Activated T-cell treated with anti-CD3 and anti-CD28 coated beads, Interleukin-2, amount 50 U/mL, for 72 hours (primary cell): ENCODE results near the gene LRMDA. TPM values are rescaled to one million over a fixed set of nuclear protein-coding genes. Genes with fewer than 3 reads are reported as not detected.

Experiments
- ATAC-seq, 2 donors: fragments of 150-1000 bp; cut with Tn5 transposase; replicated peaks in 1 of 2; 2 replicates each; pipeline ENCODE4 v1.10.0; 2021; ENCODE audit warnings: moderate library complexity in 2 of 2, mild to moderate bottlenecking in 1 of 2
- DNase-seq, 2 donors: peaks; one replicate each; pipeline ENCODE4 v3.0.0; 2021 to 2022; ENCODE audit warnings: mixed read lengths in 1 of 2
- H3K27ac Mint-ChIP-seq: one replicate; pipeline ENCODE4 v1.8.0; 2022; ENCODE audit warnings: mild to moderate bottlenecking, moderate library complexity, mixed read lengths
- H3K27me3 Mint-ChIP-seq: one replicate; pipeline ENCODE4 v1.8.0; 2022; ENCODE audit warnings: low read depth, mixed read lengths
- H3K36me3 Mint-ChIP-seq, 2 donors: one replicate each; pipeline ENCODE4 v1.8.0; 2022; ENCODE audit warnings: mixed read lengths in 2 of 2, mild to moderate bottlenecking in 1 of 2; ENCODE audit not compliant: insufficient read depth in 2 of 2
- H3K4me1 Mint-ChIP-seq: one replicate; pipeline ENCODE4 v1.8.0; 2022; ENCODE audit warnings: low read depth, mixed read lengths
- H3K4me3 Mint-ChIP-seq, 2 donors: one replicate each; pipeline ENCODE4 v1.8.0; 2022; ENCODE audit warnings: mild to moderate bottlenecking in 2 of 2, mixed read lengths in 2 of 2, moderate library complexity in 2 of 2
- H3K9me3 Mint-ChIP-seq, 2 donors: one replicate each; pipeline ENCODE4 v1.8.0; 2022; ENCODE audit warnings: mixed read lengths in 2 of 2
- total RNA-seq, 2 donors: library from RNA; stranded (reverse); gene quantifications; one replicate each; pipeline ENCODE4 v1.2.3, GENCODE V29; 2022

Gene LRMDA
- total RNA-seq, 2 donors from 2014 or later: not detected

DNA sequence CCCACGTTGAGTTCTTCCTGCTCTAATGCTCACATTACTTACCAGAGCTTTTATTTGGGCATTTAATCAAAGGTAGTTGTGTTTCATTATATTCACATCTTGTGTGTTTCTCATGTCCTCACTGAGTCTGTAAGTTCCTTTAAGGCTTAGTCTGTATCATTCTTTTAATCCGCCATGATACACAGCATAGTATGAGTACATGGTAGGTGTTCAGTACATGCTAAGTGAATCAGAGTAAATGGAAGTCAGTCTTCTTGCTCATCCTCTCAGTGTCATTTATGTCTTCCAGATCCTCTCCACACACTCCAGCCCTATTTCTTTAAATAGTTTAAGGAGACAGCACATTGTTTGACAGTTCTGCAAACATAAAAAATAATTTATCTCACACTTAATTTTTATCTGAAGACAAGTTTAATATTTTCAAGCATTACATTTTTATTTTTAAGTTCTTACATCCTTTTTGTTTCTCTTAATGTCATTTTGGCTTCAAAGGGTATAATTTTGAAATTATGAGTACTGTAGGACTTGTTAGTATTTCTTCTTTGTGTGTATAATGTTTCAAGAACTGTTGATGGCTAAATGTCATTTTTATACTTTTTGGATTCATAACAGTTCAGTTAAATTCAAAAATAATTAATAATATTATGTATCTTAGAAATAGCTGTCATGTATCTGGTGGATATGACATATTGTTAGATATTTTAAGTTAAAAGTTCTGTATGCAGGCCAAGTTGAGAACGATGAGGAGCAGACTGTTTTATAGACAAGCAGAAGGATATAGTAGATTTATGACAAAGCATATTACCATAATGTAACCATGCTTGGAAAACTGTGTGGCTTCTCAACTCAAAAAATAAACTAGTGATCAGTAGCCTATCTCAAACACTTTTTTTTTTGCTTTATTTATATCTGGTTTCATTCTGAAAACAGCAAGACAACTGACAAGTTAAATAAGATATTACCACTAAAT lies 342.7 kb downstream of the LRMDA start:
- DNase-seq: no peak
- peaks cover 25% of the 10 kb centered on the region for H3K4me1 Mint-ChIP-seq
- ATAC-seq: peak in 1 of 2 donors; percentile 21
- peak overlapping the region in 1 of 2 donors; percentile 5 for H3K4me3 Mint-ChIP-seq
- no peak overlapping the region for H3K27ac Mint-ChIP-seq
- H3K9me3 Mint-ChIP-seq: no peaks in the 10 kb centered on the region
- H3K27me3 Mint-ChIP-seq: peaks cover 5% of the 10 kb centered on the region
- H3K36me3 Mint-ChIP-seq: no peaks in the 10 kb centered on the region

DNA sequence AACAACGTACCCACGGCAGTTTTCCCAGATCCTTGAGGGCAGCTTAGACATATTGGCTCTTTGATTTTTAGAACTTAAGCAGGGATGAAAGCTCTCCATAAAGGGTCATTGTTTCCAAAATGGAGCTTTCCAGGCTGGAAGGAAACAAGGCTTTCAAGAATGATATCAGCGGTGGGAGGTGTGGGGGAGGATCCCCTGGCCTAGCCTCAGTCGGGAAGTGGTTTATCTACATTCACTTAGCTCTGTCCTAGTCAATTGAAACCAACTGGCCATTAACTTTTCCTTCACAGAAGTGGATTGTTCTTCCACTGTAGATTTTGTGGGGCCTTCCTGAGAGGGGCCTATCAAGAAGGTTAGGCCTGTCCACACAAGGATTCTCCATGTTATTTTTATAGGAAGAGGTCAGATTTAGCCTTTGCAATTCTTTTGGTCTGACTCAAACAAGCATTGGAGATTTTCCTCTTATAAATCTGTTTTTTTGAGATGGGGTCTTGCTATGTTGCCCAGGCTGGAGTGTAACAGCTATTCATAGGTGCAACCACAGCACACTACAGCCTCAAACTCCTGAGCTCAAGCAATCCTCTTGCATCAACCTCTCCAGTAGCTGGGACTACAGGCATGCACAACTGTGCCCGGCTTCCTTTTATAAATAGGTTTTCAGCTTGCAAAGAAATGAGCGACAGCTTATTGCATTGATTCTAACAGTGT lies 343.5 kb downstream of the LRMDA start:
- Mint-ChIP-seq H3K4me1 (peaks cover 25% of the 10 kb centered on the region), H3K27me3 (peaks cover 10% of the 10 kb centered on the region), H3K36me3 (no peaks in the 10 kb centered on the region), H3K9me3 (no peaks in the 10 kb centered on the region), H3K4me3 (no peak overlapping the region), H3K27ac (no peak overlapping the region)
- ATAC-seq (no peak), DNase-seq (no peak)

DNA sequence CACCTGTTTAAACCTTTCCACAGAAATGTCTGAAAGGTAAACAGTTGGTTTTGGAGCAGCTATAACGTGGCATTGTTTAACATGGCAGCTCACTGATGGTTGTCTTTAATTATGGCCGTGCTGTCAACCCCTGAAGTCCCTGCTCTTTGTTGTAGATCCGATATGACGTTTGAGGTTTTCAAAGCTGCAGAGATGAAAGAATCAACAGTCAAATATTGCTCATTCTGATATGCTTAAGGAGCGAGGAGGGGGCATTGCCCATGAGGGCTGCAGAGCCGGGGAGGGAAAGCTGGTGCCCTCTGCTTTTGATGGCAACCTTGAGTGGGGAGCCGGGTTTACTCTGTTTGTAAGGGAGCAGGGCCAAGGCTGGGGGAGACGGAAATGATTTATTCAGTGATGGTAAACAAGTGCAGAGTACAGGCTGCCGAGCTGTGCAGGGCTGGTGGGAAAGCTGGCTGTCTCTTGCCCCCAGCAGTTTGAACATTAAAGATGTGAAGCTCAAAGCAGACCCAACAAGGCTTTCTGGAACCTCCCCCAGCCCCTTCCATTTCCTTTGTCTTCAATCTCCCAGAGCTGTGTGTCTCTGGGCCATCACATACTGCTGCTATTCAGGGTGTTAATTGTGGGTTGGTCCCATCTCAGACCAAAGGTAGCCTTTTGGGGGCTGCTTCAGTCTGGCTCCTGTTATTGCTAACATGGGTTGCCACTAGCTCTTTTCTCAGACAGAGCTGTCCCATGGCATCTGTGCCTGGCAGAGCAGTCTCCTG lies 345.5 kb downstream of the LRMDA start:
- Mint-ChIP-seq H3K4me3 (no peak overlapping the region), H3K36me3 (no peaks in the 10 kb centered on the region), H3K27ac (no peak overlapping the region), H3K9me3 (no peaks in the 10 kb centered on the region), H3K27me3 (peaks cover 20% of the 10 kb centered on the region), H3K4me1 (peaks cover 16% of the 10 kb centered on the region)
- ATAC-seq (no peak), DNase-seq (no peak)

DNA sequence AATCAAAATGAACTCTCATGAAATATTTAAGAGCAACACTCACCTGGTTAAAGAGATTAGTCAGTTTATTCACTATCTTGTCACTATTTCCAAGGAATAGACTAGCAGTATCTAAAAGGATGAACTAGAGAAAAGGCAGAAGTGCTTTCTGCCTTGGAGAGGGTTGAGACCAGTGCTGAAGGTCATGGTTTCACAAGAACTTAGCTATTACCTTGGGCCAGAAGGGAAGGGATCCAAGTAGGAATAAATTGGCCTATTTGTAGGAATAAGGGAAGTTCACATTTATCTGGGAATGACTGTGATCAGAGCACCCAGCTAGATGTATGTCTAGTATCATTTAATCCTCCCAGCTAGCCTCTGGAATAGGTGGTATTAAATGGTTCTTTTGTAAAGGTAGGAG lies 347.2 kb downstream of the LRMDA start:
- DNase-seq (no peak), ATAC-seq (no peak)
- peaks cover 3% of the 10 kb centered on the region for H3K4me1 Mint-ChIP-seq
- peaks cover 31% of the 10 kb centered on the region for H3K27me3 Mint-ChIP-seq
- H3K27ac Mint-ChIP-seq: no peak overlapping the region
- H3K9me3 Mint-ChIP-seq: no peaks in the 10 kb centered on the region
- no peaks in the 10 kb centered on the region for H3K36me3 Mint-ChIP-seq
- no peak overlapping the region for H3K4me3 Mint-ChIP-seq

DNA sequence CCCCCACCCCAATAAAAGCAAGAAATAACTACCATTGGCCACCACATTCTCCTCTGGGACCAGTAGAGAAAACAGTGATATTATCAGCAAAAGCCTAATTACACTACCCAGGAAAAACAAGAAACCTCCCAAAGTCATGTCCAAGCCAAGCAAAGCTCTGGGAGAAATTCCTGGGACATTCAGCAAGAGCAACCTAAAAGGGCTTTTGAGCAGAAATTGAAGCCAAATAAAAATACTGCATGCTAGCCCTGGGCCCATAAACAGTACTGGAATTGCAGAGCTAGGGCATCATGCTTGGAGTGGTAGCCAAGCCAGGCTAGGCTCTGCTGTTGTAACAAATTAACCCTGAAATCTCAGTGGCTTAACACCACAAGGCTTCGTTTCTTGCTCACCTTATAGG lies 347.9 kb downstream of the LRMDA start:
- no peak overlapping the region for H3K27ac Mint-ChIP-seq
- H3K4me1 Mint-ChIP-seq: no peaks in the 10 kb centered on the region
- H3K36me3 Mint-ChIP-seq: no peaks in the 10 kb centered on the region
- H3K9me3 Mint-ChIP-seq: no peaks in the 10 kb centered on the region
- DNase-seq (no peak), ATAC-seq (no peak)
- peaks cover 31% of the 10 kb centered on the region for H3K27me3 Mint-ChIP-seq
- no peak overlapping the region for H3K4me3 Mint-ChIP-seq

DNA sequence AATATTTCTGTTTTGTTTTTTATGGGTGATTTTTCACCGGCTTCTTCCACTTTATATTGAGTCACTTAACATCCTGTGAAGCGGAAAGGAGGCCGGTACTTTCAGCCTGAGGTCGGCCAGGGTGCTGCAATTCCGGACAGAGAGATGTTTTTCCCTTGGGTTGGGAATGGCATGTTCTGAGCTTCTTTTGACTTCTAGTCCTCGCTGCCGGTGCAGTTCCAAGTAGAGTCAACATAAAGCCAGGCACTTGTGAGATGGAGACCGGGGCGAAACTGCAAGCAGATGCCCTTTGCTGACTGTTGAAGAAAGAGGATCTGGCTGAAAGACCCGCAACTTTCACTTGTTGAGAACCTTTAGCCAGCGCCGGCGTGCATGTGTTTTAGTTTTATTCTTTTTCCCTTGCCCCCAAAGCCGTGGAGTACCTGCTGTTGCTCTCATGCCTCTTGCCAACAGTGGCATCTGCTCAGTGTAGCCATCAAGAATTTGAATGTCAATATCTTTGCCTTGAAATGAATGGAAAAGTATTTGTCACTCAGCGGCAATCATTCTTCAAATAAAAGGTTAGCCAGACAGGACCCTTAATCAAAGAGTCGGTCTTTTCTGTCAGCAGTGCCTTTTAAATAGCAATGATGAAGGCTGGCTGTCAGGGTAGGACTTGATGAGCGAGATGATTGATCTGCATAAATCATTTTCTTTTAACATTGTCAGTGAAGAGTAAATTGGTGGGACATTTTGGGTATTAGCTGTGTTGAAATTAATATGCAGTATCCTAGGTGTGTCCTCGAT lies 351.2 kb downstream of the LRMDA start:
- DNase-seq (no peak), ATAC-seq (no peak)
- Mint-ChIP-seq H3K27me3 (peaks cover 31% of the 10 kb centered on the region), H3K9me3 (no peaks in the 10 kb centered on the region), H3K4me1 (no peaks in the 10 kb centered on the region), H3K27ac (no peak overlapping the region), H3K4me3 (no peak overlapping the region), H3K36me3 (no peaks in the 10 kb centered on the region)

DNA sequence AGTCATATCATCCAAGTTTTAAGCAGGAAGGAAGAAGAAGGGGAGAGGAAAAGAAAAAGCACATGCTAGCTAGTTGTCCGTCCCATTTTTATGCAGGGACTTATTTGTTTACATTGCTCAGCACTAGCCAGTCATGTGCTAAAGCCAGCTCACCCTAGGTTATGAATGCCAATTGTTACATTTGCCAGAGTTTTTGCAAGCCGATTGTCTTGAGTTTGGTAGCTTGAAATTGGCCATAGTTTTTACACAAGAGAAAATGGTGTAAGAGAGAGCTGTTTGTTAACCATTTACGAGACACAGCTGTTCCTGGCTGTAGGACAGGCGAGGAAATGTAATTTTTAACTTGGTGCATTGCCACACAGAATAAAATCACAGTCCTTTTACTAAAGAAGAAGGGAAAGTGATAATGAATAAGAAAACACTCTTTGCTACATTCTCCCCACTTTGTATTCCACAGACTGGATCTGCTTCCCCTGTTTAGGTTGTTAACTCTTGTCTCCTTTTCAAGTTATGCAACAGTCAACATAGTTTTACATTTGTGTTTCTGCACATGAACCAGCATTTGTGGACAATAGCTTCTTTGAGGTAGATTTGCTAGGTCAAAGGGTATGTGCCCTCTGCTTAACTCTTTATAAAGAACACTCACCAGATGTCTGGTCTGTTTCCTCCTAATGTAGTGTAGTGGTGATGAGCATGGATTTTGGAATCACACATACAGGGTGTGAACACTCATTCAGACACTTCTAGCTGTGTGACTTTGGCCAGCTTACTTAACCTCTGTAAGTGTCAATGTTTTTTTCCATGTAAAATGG lies 357.2 kb downstream of the LRMDA start:
- no peaks in the 10 kb centered on the region for H3K27me3 Mint-ChIP-seq
- DNase-seq (no peak), ATAC-seq (no peak)
- H3K4me1 Mint-ChIP-seq: no peaks in the 10 kb centered on the region
- no peaks in the 10 kb centered on the region for H3K36me3 Mint-ChIP-seq
- no peak overlapping the region for H3K27ac Mint-ChIP-seq
- no peaks in the 10 kb centered on the region for H3K9me3 Mint-ChIP-seq
- H3K4me3 Mint-ChIP-seq: no peak overlapping the region

DNA sequence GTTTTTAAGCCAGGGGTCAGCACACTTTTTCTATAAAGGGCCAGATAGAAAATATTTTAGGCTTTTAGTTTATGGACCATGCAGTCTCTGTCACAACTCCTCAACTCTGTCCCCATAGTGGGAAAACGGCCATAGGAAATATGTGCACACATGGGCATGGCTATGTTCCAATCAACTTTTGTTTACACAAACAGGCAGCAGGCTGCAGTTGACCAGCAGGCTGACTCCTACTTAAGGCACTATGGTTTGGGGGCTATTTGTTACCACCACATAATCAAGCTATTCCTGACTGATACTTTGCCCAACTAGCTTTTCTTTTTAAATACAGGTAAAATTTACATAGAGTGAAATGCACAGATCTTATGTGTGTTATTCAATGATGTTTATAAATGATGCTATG lies 362.4 kb downstream of the LRMDA start:
- no peak overlapping the region for H3K27ac Mint-ChIP-seq
- no peak for DNase-seq
- no peaks in the 10 kb centered on the region for H3K27me3 Mint-ChIP-seq
- no peak overlapping the region for H3K4me3 Mint-ChIP-seq
- H3K4me1 Mint-ChIP-seq: no peaks in the 10 kb centered on the region
- no peaks in the 10 kb centered on the region for H3K36me3 Mint-ChIP-seq
- ATAC-seq: no peak
- no peaks in the 10 kb centered on the region for H3K9me3 Mint-ChIP-seq

DNA sequence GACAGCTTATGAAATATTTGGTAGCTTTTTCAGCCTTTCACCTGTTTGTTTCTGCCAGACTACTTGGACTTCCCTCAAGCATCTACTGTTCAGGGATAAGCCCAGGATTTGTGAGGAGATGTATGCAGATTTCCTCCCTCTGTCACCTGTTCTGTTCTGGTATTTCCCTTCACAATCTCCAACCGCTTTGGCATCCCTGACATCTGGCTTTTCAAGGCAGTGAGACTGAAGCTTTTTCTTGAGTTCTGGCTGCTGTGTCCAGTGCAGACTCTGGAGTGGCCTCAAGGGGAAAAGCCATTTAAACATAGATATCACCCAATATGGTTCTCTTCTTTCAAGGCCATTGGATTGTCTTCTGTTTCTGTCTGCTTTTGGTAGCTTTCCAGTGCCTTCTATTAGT lies 369.7 kb downstream of the LRMDA start:
- Mint-ChIP-seq H3K4me1 (no peaks in the 10 kb centered on the region), H3K9me3 (no peaks in the 10 kb centered on the region), H3K27ac (no peak overlapping the region), H3K4me3 (no peak overlapping the region), H3K27me3 (no peaks in the 10 kb centered on the region), H3K36me3 (peaks cover 0 to 2% of the 10 kb centered on the region in 2 donors)
- ATAC-seq: no peak
- DNase-seq: no peak

DNA sequence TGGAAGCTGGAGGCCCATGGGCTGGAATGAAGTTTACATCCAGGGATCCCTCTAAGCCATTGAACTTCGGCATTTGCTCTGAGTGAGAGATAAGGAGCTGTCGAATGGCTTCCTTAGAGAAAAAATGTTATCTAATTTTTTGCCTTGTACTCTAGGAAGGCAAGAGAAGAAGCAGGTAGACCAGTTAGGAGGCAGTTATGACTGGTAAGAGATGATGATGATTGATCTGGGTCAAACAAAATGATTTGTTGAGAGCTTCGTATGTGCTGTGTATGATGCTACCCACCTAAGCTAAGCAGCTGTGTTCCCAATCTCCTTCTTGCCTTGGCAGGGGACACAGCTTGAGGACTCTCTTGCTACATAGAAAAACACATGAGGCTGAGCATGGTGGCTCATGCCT lies 370.2 kb downstream of the LRMDA start:
- no peaks in the 10 kb centered on the region for H3K9me3 Mint-ChIP-seq
- H3K27ac Mint-ChIP-seq: no peak overlapping the region
- no peaks in the 10 kb centered on the region for H3K4me1 Mint-ChIP-seq
- H3K36me3 Mint-ChIP-seq: peaks cover 0 to 2% of the 10 kb centered on the region in 2 donors
- no peaks in the 10 kb centered on the region for H3K27me3 Mint-ChIP-seq
- no peak for DNase-seq
- ATAC-seq: no peak
- no peak overlapping the region for H3K4me3 Mint-ChIP-seq

DNA sequence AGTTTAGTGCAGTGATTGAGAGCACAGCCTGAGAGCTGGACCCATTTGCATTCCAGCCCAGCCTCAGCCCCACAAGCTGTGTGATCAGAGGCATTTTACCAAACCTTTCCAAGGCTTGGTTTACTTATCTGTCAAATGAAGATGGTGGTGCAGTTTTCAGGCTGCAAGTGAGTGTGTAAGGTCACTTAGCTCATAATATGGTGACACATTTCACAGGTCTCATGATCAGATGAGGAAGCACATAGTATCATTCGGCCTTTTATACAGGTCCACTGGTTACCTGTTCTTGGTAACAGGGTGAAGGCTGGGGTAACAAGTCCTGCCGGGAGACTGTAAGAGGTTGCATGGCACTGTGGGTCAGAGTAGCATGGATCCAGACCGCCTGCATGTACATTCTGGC lies 371.7 kb downstream of the LRMDA start:
- no peak overlapping the region for H3K4me3 Mint-ChIP-seq
- H3K27ac Mint-ChIP-seq: no peak overlapping the region
- DNase-seq: no peak
- H3K27me3 Mint-ChIP-seq: no peaks in the 10 kb centered on the region
- H3K4me1 Mint-ChIP-seq: no peaks in the 10 kb centered on the region
- H3K36me3 Mint-ChIP-seq: peaks cover 0 to 2% of the 10 kb centered on the region in 2 donors
- no peak for ATAC-seq
- H3K9me3 Mint-ChIP-seq: no peaks in the 10 kb centered on the region
